Keratinocyte (primary cell): Measurements from ENCODE around the gene PFKM.

Source experiments
- CTCF ChIP-seq, 3 experiments: IDR thresholded peaks in 1 of 3; conservative IDR thresholded peaks in 1 of 3; optimal IDR thresholded peaks in 1 of 3; 2 replicates in 2 of 3; 3 replicates in 1 of 3; pipeline versions ENCODE3 to v1.5.1; 2011; ENCODE audit warnings: low read length in 3 of 3, mild to moderate bottlenecking in 3 of 3, moderate library complexity in 2 of 3, control low read depth in 1 of 3, inconsistent platforms in 1 of 3; ENCODE audit not compliant: insufficient read depth in 2 of 3; ENCODE audit errors: extremely low read depth in 1 of 3
- EZH2 ChIP-seq: IDR thresholded peaks from one replicate; pipeline ENCODE4 v1.6.1; 2012; ENCODE audit warnings: inconsistent platforms, mild to moderate bottlenecking, low read length, moderate library complexity

- no peak for TF ChIP-seq CTCF (optimal IDR thresholded peaks at IDR 0.05 in 1 of 3, IDR thresholded peaks at IDR 0.05 in 1 of 3, conservative IDR thresholded peaks at IDR 0.05 in 1 of 3; ENCODE audit: extremely low read depth in 1 of 3, insufficient read depth in 2 of 3, low read length in 3 of 3)
- no peak for TF ChIP-seq EZH2
Observed at GRCh38 chr12:48192861-48193260, 73.7 kb downstream of the PFKM start.
